WTC11 (cell line): Measurements from ENCODE around the gene ARHGEF39. TPM values are rescaled to one million over a fixed set of nuclear protein-coding genes. Genes with fewer than 3 reads are reported as not detected.
A peak's percentile ranks its signal among the peaks of the same experiment; 100 is the strongest.

ENCODE experiments used
- ATAC-seq: fragments of 200-7000 bp; cut with Tn5 transposase; 2 replicates; pipeline ENCODE4 v1.10.0; 2021; ENCODE audit warnings: mild to moderate bottlenecking, moderate library complexity
- CTCF ChIA-PET: fragments of 300-600 bp; sonication (Branson Sonifier 250); formaldehyde crosslinking; loops from one replicate; lab custom pipeline; 2021; ENCODE audit warnings: antibody characterized with exemption; lab: Charles Lee
- POLR2A ChIA-PET: fragments of 350-600 bp; sonication (Branson Sonifier 250); formaldehyde crosslinking; loops from one replicate; lab custom pipeline; 2021; ENCODE audit warnings: antibody characterized with exemption; lab: Charles Lee
- DNase-seq: peaks from one replicate; pipeline ENCODE4 v3.0.0; 2021; ENCODE audit warnings: low spot score
- H3K27ac Mint-ChIP-seq: 2 replicates; pipeline ENCODE4 v1.8.0; 2021; ENCODE audit warnings: mixed read lengths
- H3K27me3 Mint-ChIP-seq: 2 replicates; pipeline ENCODE4 v1.8.0; 2021; ENCODE audit warnings: low read depth, mild to moderate bottlenecking, moderate library complexity, mixed read lengths
- H3K36me3 Mint-ChIP-seq: 2 replicates; pipeline ENCODE4 v1.8.0; 2021; ENCODE audit warnings: mixed read lengths
- H3K4me1 Mint-ChIP-seq: 2 replicates; pipeline ENCODE4 v1.8.0; 2022; ENCODE audit warnings: mixed read lengths
- H3K4me3 Mint-ChIP-seq: 2 replicates; pipeline ENCODE4 v1.8.0; 2021; ENCODE audit warnings: mild to moderate bottlenecking, moderate library complexity, mixed read lengths
- H3K9me3 Mint-ChIP-seq: 2 replicates; pipeline ENCODE4 v1.8.0; 2021; ENCODE audit warnings: mixed read lengths
- ETV6 ChIP-seq: sonication (generic); formaldehyde crosslinking; IDR thresholded peaks from 2 replicates; pipeline ENCODE4 v1.8.1; 2022; ENCODE audit warnings: mild to moderate bottlenecking, missing genetic modification reagents
- FOXK1 ChIP-seq: sonication (generic); formaldehyde crosslinking; IDR thresholded peaks from 2 replicates; pipeline ENCODE4 v1.8.0; 2022; ENCODE audit warnings: mild to moderate bottlenecking, moderate library complexity, missing genetic modification reagents
- FOXP1 ChIP-seq: sonication (generic); formaldehyde crosslinking; IDR thresholded peaks from 2 replicates; pipeline ENCODE4 v1.8.0; 2022; ENCODE audit warnings: missing genetic modification reagents, mild to moderate bottlenecking, moderate library complexity, borderline replicate concordance
- IRF2 ChIP-seq: sonication (generic); formaldehyde crosslinking; IDR thresholded peaks from 2 replicates; pipeline ENCODE4 v1.8.0; 2022; ENCODE audit warnings: low read depth, missing genetic modification reagents, borderline replicate concordance
- NFATC4 ChIP-seq: fragments of 250-450 bp; sonication (Bioruptor Pico); IDR thresholded peaks from 2 replicates; pipeline ENCODE4 v1.9.0; 2021; ENCODE audit warnings: mild to moderate bottlenecking
- RORB ChIP-seq: fragments of 250-450 bp; sonication (Bioruptor Pico); IDR thresholded peaks from 2 replicates; pipeline ENCODE4 v1.9.0; 2021; ENCODE audit warnings: mild to moderate bottlenecking
- SMAD3 ChIP-seq: sonication (generic); formaldehyde crosslinking; IDR thresholded peaks from 2 replicates; pipeline ENCODE4 v1.8.0; 2022; ENCODE audit warnings: missing genetic modification reagents, mild to moderate bottlenecking, borderline replicate concordance
- SOX15 ChIP-seq: fragments of 250-450 bp; sonication (Bioruptor Pico); IDR thresholded peaks from 2 replicates; pipeline ENCODE4 v1.9.0; 2021; ENCODE audit warnings: mild to moderate bottlenecking
- TEAD1 ChIP-seq: sonication (generic); formaldehyde crosslinking; IDR thresholded peaks from 2 replicates; pipeline ENCODE4 v1.8.0; 2022; ENCODE audit warnings: mild to moderate bottlenecking, missing genetic modification reagents
- TEAD4 ChIP-seq: sonication (generic); formaldehyde crosslinking; IDR thresholded peaks from 2 replicates; pipeline ENCODE4 v1.8.0; 2022; ENCODE audit warnings: mild to moderate bottlenecking, missing genetic modification reagents
- ZNF219 ChIP-seq: sonication (generic); formaldehyde crosslinking; IDR thresholded peaks from 2 replicates; pipeline ENCODE4 v1.8.0; 2023; ENCODE audit warnings: missing genetic modification reagents, mild to moderate bottlenecking, borderline replicate concordance
- ZNF423 ChIP-seq: fragments of 250-450 bp; sonication (Bioruptor Pico); IDR thresholded peaks from 2 replicates; pipeline ENCODE4 v2.1.2; 2022; ENCODE audit warnings: mild to moderate bottlenecking, moderate library complexity
- total RNA-seq: library from RNA; stranded (reverse); gene quantifications from 3 replicates; pipeline ENCODE4 v1.2.3, GENCODE V29; 2021
- TF ChIP-seq, protein P1 (sequence below): sonication (generic); formaldehyde crosslinking; IDR thresholded peaks from 2 replicates; pipeline ENCODE4 v1.8.0; 2023; ENCODE audit warnings: mild to moderate bottlenecking, missing genetic modification reagents
- TF ChIP-seq, protein P2 (sequence below): sonication (generic); formaldehyde crosslinking; IDR thresholded peaks from 2 replicates; pipeline ENCODE4 v1.8.1; 2023; ENCODE audit warnings: mild to moderate bottlenecking, missing genetic modification reagents, moderate library complexity
- TF ChIP-seq, protein P3 (sequence below): fragments of 250-450 bp; sonication (Bioruptor Pico); IDR thresholded peaks from 2 replicates; pipeline ENCODE4 v1.9.0; 2021; ENCODE audit warnings: mild to moderate bottlenecking
- TF ChIP-seq, protein P4 (sequence below): fragments of 250-450 bp; sonication (Bioruptor Pico); IDR thresholded peaks from 2 replicates; pipeline ENCODE4 v2.1.2; 2022; ENCODE audit warnings: mild to moderate bottlenecking, moderate library complexity
- TF ChIP-seq, protein P5 (sequence below): sonication (generic); formaldehyde crosslinking; IDR thresholded peaks from 2 replicates; pipeline ENCODE4 v1.8.1; 2022; ENCODE audit warnings: low read depth, missing genetic modification reagents, borderline replicate concordance
- TF ChIP-seq, protein P6 (sequence below): sonication (generic); formaldehyde crosslinking; IDR thresholded peaks from 2 replicates; pipeline ENCODE4 v1.8.1; 2023; ENCODE audit warnings: mild to moderate bottlenecking, moderate library complexity, missing genetic modification reagents
- TF ChIP-seq, protein P7 (sequence below): fragments of 200-600 bp; IDR thresholded peaks from 2 replicates; pipeline ENCODE4 v1.8.0; 2022; ENCODE audit warnings: antibody characterized with exemption
- TF ChIP-seq, protein P8 (sequence below): sonication (generic); formaldehyde crosslinking; IDR thresholded peaks from 2 replicates; pipeline ENCODE4 v1.8.1; 2022; ENCODE audit warnings: low read depth, mild to moderate bottlenecking, moderate library complexity, missing genetic modification reagents, borderline replicate concordance

Gene ARHGEF39
- total RNA-seq, 1 experiment from 2014 or later, result 23.8 TPM

DNA sequence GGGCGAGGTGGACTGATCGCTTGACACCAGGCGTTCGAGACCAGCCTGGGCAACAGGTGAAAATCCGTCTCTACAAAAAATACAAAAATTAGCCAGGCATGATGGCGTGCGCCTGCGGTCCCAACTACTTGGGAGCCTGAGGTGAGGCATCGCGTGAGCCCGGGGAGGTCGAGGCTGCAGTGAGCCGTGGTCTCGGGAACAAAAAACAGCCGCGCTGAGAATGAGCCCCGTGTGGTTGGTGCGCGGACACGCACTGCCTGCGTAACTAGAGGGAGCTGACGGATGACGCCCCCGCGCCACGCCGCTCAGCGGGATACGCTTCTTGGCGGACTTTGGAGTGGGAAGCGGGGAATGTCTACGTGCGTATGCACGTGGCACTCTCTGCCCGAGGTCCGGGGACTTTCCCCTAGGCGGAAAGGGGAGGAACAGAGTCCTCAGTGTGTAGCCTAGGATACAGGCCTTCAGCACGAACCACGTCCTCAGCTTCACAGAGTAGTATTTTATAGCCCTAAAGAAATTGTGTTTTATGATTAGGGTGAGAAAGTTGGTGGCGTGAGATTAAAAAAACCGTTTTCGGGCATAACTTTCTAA lies 7.4 kb downstream of the ARHGEF39 start, which contains the start of gene RMRP (continued):
- TF ChIP-seq, protein P1, sequence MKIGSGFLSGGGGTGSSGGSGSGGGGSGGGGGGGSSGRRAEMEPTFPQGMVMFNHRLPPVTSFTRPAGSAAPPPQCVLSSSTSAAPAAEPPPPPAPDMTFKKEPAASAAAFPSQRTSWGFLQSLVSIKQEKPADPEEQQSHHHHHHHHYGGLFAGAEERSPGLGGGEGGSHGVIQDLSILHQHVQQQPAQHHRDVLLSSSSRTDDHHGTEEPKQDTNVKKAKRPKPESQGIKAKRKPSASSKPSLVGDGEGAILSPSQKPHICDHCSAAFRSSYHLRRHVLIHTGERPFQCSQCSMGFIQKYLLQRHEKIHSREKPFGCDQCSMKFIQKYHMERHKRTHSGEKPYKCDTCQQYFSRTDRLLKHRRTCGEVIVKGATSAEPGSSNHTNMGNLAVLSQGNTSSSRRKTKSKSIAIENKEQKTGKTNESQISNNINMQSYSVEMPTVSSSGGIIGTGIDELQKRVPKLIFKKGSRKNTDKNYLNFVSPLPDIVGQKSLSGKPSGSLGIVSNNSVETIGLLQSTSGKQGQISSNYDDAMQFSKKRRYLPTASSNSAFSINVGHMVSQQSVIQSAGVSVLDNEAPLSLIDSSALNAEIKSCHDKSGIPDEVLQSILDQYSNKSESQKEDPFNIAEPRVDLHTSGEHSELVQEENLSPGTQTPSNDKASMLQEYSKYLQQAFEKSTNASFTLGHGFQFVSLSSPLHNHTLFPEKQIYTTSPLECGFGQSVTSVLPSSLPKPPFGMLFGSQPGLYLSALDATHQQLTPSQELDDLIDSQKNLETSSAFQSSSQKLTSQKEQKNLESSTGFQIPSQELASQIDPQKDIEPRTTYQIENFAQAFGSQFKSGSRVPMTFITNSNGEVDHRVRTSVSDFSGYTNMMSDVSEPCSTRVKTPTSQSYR (CRISPR knock-in tag), result peak; percentile 79
- TF ChIP-seq, protein P2, sequence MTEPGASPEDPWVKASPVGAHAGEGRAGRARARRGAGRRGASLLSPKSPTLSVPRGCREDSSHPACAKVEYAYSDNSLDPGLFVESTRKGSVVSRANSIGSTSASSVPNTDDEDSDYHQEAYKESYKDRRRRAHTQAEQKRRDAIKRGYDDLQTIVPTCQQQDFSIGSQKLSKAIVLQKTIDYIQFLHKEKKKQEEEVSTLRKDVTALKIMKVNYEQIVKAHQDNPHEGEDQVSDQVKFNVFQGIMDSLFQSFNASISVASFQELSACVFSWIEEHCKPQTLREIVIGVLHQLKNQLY (CRISPR knock-in tag), result 0 out of 2 replicates have a peak, but pooled peaks have one; percentile 92
- TF ChIP-seq, protein P3, sequence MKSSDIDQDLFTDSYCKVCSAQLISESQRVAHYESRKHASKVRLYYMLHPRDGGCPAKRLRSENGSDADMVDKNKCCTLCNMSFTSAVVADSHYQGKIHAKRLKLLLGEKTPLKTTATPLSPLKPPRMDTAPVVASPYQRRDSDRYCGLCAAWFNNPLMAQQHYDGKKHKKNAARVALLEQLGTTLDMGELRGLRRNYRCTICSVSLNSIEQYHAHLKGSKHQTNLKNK (CRISPR knock-in tag), result 0 out of 2 replicates have a peak, but pooled peaks have one; percentile 41
- TF ChIP-seq, protein P4, sequence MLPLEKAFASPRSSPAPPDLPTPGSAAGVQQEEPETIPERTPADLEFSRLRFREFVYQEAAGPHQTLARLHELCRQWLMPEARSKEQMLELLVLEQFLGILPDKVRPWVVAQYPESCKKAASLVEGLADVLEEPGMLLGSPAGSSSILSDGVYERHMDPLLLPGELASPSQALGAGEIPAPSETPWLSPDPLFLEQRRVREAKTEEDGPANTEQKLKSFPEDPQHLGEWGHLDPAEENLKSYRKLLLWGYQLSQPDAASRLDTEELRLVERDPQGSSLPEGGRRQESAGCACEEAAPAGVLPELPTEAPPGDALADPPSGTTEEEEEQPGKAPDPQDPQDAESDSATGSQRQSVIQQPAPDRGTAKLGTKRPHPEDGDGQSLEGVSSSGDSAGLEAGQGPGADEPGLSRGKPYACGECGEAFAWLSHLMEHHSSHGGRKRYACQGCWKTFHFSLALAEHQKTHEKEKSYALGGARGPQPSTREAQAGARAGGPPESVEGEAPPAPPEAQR, result no peak

DNA sequence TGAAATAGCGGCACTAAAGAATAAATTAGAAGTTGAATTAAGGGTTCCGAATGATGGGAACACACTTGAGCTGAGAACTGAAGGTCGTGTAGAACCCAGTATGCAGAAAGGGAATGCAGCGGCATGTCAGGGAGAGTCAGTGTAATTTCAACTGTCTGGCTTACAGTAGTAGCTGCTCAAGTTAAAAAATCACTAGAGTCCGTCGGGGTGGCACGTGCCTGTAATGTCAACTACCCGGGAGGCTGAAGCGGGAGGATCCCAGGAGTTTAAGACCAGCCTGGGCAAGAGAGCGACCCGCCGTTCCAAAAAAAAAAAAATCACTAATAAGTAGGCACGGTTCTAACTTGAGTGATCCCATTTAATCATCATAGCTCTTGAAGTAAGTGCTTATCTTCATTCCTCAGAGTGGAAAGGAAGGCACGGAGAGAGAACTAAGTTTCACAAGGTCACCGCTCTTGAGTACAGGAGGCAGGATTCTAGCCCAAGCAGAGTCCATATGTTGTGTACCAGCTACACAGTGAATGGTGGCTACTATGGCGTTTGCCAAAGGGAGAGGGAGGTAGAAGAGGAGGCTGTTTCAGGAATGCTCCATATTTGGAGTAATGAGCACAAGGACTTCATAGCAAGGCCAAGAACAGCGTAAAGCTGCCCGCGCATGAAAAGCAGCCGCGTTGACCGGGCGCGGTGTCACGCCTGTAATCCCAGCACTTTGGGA lies 8.0 kb downstream of the ARHGEF39 start:
- peaks cover 23% of the 10 kb centered on the region for H3K27me3 Mint-ChIP-seq
- H3K9me3 Mint-ChIP-seq, result no peaks in the 10 kb centered on the region
- CTCF ChIA-PET, result interaction anchor here (0.6 to 10.2 kb wide), 19 partner anchors 8 to 261 kb away, joined by 3 to 127 read pairs (median 6); partner anchors contain the start of genes ARHGEF39, CREB3, TESK1 and TLN1
- H3K4me3 Mint-ChIP-seq, result peak overlapping the region; percentile 73
- peaks cover 18% of the 10 kb centered on the region for H3K4me1 Mint-ChIP-seq
- no peak for DNase-seq
- H3K36me3 Mint-ChIP-seq, result peaks cover 24% of the 10 kb centered on the region
- POLR2A ChIA-PET, result interaction anchor here (0.7 to 6.8 kb wide), 6 partner anchors 10 to 100 kb away, joined by 3 to 38 read pairs (median 4); partner anchors contain the start of genes TLN1 and TPM2
- no peak for ATAC-seq
- H3K27ac Mint-ChIP-seq, result peak overlapping the region; percentile 100
- no peak for TF ChIP-seq TEAD4 (CRISPR knock-in tag)
- no peak for TF ChIP-seq IRF2 (CRISPR knock-in tag)
- TF ChIP-seq, protein P5, sequence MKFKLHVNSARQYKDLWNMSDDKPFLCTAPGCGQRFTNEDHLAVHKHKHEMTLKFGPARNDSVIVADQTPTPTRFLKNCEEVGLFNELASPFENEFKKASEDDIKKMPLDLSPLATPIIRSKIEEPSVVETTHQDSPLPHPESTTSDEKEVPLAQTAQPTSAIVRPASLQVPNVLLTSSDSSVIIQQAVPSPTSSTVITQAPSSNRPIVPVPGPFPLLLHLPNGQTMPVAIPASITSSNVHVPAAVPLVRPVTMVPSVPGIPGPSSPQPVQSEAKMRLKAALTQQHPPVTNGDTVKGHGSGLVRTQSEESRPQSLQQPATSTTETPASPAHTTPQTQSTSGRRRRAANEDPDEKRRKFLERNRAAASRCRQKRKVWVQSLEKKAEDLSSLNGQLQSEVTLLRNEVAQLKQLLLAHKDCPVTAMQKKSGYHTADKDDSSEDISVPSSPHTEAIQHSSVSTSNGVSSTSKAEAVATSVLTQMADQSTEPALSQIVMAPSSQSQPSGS (CRISPR knock-in tag), result no peak
- no peak for TF ChIP-seq TEAD1
- no peak for TF ChIP-seq SMAD3 (CRISPR knock-in tag)
- TF ChIP-seq ZNF423 (CRISPR knock-in tag), result no peak
- TF ChIP-seq RORB, result no peak
- TF ChIP-seq, protein P6, sequence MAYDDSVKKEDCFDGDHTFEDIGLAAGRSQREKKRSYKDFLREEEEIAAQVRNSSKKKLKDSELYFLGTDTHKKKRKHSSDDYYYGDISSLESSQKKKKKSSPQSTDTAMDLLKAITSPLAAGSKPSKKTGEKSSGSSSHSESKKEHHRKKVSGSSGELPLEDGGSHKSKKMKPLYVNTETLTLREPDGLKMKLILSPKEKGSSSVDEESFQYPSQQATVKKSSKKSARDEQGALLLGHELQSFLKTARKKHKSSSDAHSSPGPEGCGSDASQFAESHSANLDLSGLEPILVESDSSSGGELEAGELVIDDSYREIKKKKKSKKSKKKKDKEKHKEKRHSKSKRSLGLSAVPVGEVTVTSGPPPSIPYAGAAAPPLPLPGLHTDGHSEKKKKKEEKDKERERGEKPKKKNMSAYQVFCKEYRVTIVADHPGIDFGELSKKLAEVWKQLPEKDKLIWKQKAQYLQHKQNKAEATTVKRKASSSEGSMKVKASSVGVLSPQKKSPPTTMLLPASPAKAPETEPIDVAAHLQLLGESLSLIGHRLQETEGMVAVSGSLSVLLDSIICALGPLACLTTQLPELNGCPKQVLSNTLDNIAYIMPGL (CRISPR knock-in tag), result no peak
- TF ChIP-seq, protein P7, sequence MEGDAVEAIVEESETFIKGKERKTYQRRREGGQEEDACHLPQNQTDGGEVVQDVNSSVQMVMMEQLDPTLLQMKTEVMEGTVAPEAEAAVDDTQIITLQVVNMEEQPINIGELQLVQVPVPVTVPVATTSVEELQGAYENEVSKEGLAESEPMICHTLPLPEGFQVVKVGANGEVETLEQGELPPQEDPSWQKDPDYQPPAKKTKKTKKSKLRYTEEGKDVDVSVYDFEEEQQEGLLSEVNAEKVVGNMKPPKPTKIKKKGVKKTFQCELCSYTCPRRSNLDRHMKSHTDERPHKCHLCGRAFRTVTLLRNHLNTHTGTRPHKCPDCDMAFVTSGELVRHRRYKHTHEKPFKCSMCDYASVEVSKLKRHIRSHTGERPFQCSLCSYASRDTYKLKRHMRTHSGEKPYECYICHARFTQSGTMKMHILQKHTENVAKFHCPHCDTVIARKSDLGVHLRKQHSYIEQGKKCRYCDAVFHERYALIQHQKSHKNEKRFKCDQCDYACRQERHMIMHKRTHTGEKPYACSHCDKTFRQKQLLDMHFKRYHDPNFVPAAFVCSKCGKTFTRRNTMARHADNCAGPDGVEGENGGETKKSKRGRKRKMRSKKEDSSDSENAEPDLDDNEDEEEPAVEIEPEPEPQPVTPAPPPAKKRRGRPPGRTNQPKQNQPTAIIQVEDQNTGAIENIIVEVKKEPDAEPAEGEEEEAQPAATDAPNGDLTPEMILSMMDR, result no peak
- TF ChIP-seq ZNF219, result no peak
- no peak for TF ChIP-seq SOX15
- TF ChIP-seq ETV6 (CRISPR knock-in tag), result no peak
- no peak for TF ChIP-seq FOXK1 (CRISPR knock-in tag)
- TF ChIP-seq, protein P8, sequence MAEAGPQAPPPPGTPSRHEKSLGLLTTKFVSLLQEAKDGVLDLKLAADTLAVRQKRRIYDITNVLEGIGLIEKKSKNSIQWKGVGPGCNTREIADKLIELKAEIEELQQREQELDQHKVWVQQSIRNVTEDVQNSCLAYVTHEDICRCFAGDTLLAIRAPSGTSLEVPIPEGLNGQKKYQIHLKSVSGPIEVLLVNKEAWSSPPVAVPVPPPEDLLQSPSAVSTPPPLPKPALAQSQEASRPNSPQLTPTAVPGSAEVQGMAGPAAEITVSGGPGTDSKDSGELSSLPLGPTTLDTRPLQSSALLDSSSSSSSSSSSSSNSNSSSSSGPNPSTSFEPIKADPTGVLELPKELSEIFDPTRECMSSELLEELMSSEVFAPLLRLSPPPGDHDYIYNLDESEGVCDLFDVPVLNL, result no peak
- TF ChIP-seq FOXP1 (CRISPR knock-in tag), result no peak
- no peak for TF ChIP-seq NFATC4 (CRISPR knock-in tag)
